T-helper 1 cell (primary cell): ENCODE results near the gene MMRN2.
"Not testable (repeated sequence)": the region's sequence is repeated elsewhere in the genome, so short reads cannot be mapped to it uniquely, and the experiment has no call there.

ENCODE experiments used
- DNase-seq, 5 donors: peaks; one replicate each; pipeline ENCODE4 v3.0.0-alpha.2; 2012 to 2020
- total RNA-seq, 4 donors: gene quantifications; one replicate each; lab custom pipeline; 2026; lab: John Stamatoyannopoulos, UW

The MMRN2 gene, protein sequence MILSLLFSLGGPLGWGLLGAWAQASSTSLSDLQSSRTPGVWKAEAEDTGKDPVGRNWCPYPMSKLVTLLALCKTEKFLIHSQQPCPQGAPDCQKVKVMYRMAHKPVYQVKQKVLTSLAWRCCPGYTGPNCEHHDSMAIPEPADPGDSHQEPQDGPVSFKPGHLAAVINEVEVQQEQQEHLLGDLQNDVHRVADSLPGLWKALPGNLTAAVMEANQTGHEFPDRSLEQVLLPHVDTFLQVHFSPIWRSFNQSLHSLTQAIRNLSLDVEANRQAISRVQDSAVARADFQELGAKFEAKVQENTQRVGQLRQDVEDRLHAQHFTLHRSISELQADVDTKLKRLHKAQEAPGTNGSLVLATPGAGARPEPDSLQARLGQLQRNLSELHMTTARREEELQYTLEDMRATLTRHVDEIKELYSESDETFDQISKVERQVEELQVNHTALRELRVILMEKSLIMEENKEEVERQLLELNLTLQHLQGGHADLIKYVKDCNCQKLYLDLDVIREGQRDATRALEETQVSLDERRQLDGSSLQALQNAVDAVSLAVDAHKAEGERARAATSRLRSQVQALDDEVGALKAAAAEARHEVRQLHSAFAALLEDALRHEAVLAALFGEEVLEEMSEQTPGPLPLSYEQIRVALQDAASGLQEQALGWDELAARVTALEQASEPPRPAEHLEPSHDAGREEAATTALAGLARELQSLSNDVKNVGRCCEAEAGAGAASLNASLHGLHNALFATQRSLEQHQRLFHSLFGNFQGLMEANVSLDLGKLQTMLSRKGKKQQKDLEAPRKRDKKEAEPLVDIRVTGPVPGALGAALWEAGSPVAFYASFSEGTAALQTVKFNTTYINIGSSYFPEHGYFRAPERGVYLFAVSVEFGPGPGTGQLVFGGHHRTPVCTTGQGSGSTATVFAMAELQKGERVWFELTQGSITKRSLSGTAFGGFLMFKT
- 0 reads per million in 4 donors for total RNA-seq

GRCh38 chr10:86957471-86958115 lies at the start of gene MMRN2:
Gene MMRN2, minus strand, starts transcription at chr10:86957615. Its CDS starts 74 bp downstream, at chr10:86957541.
- no peak for DNase-seq

DNA sequence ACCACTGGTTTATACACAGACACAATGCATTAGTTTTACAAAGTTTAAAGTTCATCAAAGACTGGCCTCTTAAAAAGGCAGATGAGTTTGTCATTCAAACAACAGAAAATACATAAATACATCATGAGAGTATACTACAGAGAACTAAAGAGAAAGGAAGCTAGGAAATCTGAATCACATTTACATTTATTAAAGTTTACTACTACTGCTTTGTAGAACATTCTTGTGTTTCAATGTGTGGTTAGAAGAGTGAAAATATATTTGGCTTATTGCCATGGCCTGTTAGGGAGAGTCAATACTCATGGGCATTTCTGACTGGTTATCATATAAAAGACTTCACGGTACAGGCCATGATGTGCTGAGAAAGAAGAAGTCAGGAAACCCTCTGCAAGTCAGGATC lies 49.7 kb upstream of the MMRN2 start:
- not testable (repeated sequence) for DNase-seq

DNA sequence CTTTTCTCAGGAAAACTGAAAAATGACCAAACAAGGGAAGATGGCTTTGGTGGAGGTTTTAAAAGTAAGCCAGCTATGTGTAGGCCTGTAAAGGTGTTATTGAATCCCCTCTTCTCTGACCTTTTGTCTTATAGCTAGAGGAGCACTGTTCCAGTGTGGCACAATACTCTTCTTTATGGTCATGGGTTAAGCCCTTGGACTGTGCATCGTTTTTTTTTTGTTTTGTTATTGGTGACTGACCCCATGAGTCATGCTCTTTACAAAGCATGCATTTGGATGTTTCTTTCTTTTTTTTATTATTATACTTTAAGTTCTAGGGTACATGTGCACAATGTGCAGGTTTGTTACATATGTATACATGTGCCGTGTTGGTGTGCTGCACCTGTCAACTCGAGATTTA lies 43.1 kb upstream of the MMRN2 start:
- no peak for DNase-seq

- DNase-seq: not testable (repeated sequence)
These were observed 42.5 kb upstream of the MMRN2 start for GRCh38 chr10:86999802-87000403.

DNA sequence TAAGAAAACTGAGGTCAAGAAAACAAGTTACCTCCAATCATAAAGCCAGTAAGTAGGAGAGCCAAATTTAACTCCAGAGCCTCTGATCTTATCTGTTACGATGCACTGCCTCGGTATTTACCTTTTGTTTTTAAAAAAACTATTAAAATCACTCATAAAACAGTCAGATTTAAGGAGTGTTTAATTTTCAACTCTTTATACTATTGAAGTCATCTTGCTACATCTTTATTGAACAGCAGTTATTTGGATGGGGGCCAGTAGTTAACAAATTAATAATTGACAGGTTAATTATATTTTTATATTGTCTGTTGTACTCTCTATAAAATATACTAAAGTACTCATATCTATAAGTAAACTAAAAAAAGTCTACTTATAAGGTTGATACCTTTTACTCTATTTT lies 35.5 kb upstream of the MMRN2 start:
- DNase-seq: no peak

DNA sequence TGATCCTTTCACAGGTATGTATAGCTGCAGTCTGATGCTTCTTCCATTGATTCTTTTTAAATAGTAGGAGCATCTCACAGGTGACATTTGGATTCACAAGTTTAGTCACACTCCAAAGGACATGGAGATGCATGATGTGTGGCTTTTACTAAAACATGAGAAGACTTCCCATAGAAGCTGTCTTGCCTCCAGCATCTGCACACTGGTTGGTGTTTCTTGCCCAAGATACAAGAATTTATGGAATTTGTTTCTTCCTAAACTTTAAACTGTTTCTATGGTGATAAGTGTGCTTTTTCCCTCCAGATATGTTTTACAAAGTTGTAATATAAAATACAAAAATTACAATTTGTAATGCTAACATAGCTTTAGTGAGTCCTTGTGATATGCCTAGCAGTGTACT lies 35.0 kb upstream of the MMRN2 start:
- DNase-seq: no peak

GRCh38 chr10:86991362-86991761 lies 33.9 kb upstream of the MMRN2 start:
- DNase-seq: not testable (repeated sequence)

DNA sequence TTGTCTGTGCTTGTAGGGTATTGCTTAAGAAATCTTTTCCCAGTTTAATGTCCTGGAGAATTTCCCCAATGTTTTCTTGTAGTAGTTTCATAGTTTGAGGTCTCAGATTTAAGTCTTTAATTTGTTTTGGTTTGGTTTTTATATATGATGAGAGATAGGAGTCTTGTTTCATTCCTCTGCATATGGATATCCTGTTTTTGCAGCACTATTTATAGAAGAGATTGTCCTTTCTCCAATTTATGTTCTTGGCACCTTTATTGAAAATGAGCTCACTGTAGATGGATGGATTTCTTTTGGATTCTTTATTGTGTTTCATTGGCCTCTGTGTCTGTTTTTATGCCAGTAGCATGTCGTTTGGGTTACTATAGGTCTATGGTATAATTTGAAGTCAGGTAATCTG lies 31.1 kb upstream of the MMRN2 start:
- no peak for DNase-seq

DNA sequence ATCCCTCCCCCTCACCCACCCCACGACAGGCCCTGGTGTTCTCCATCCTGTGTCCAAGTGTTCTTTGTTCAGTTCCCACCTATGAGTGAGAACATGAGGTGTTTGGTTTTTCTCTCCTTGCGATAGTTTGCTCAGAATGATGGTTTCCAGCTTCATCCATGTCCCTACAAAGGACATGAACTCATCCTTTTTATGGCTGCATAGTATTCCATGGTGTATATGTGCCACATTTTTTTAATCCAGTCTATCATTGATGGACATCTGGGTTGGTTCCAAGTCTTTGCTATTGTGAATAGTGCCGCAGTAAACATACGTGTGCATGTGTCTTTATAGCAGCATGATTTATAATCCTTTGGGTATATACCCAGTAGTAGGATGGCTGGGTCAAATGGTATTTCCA lies 27.1 kb upstream of the MMRN2 start:
- not testable (repeated sequence) for DNase-seq

DNA sequence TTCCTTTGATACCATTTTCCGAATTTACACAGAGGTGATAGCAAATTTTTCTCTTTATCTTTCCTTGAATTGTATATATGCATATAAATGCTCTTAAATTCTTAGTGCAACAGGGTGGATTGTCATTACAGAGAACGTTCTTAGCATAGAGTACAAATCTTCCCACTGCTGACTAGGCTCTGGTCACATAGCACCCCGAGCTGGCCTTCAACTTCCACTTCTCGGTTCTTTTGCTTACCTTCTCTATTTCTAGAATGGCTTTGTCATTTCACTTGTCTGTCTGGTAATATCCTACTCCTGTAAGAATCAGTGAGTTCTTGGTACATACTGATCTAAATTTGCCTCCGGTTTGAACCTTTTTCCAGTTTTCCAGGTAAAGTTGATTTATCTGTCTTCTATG lies 24.3 kb upstream of the MMRN2 start:
- DNase-seq: no peak

DNA sequence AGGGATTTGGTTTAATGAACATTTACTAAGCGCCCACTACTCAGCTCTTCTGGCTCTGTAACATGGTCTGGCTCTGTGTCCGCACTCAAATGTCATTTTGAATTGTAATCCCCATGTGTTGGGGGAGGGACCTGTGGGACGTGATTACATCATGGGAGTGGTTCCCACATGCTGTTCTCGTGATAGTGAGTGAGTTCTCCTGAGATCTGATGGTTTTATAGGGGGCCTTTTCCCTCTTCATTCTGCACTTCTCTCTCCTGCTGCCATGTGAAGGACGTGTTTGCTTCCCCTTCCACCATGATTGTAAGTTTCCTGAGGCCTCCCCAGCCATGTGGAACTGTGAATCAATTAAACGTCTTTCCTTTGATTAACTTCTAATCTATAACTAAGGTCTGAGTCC lies 23.6 kb upstream of the MMRN2 start:
- not testable (repeated sequence) for DNase-seq

DNA sequence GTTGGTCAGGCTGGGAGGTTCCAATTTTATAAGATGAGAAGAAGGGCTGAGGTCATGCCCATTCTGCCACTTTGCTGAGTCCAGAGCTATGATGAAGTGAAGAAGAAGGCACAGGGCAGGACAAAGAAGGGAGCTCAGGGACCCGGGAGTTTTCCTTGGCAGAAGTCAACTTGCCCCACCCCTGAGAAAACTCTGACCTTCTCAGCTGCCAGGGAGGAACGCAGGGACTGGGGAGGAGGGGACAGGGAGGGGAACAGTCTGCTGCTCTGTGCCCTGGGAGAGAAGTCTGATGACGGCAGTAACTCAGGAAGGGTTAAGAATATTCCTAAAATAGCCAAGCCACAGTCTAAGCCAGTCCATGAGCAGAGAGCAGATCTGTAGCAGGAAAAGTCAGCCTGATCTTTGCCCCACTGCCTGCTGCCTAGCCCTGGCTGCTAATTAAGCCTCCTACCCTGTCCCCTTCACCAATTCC lies 22.6 kb upstream of the MMRN2 start:
- no peak for DNase-seq

DNA sequence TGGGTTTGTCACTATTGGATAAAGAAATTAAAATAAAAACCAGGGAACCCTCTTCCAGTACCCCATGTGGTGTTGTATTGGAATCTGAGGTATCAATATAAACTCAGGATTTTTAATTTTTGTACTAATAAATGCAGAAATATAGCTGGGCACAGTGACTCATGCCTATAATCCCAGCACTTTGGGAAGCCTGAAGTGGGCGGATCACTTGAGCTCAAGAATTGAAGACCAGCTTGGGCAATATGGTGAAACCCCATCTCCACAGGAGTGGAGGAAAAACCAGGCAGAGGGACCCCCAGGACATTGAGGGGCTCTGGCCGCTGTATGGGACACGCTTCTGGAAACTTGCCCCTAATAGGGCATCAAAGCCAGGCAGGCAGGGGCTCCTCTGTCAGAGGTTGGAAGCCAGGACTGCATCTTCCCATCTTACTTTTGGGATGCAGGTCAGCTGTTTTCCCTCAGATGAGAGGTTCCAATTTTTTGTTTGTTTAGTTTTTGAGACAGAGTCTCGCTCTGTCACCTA lies 21.9 kb upstream of the MMRN2 start:
- DNase-seq: no peak

DNA sequence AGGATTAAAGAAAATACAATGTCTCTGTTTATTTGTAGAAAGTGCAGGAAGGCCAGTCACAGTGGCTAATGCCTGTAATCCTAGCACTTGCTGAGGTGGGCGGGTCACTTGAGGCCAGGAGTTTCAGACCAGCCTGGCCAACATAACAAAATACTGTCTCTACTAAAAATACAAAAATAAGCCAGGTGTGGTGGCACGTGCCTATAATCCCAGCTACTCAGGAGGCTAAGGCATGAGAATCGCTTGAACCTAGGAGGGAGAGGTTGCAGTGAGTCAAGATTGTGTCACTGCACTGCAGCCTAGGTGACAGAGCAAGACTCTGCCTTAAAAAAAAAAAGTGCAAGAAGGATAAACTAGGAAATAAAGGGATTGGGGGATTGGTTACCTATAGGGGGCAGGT lies 21.0 kb upstream of the MMRN2 start:
- DNase-seq: not testable (repeated sequence)

DNA sequence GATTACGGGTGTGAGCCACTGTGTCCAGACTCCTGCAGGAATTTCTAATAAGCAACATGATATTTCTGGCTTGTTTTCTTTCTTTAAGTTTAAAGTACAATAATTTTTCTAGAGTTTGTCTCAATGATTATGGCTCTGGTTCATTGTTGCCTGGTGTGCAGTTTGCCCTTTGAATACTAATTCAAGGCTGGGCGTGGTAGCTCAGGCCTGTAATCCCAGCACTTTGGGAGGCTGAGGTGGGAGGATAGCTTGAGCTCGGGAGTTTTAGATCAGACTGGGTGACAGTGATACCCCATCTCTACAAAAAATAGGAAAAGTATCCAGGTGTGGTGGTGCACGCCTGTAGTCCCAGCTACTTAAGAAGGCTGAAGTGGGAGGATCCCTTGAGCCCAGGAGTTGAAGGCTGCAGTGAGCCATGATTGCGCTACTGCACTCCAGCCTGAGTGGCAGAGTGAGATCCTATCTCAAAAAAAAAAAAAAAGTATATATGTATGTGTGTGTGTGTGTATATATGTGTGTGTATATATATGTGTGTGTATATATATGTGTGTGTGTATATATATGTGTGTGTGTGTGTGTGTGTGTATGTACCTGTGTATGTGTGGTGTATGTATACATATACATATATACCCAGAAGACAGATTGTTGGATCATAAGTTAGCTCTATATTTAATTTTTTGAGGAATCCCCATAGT lies 19.1 kb upstream of the MMRN2 start:
- DNase-seq: no peak

DNA sequence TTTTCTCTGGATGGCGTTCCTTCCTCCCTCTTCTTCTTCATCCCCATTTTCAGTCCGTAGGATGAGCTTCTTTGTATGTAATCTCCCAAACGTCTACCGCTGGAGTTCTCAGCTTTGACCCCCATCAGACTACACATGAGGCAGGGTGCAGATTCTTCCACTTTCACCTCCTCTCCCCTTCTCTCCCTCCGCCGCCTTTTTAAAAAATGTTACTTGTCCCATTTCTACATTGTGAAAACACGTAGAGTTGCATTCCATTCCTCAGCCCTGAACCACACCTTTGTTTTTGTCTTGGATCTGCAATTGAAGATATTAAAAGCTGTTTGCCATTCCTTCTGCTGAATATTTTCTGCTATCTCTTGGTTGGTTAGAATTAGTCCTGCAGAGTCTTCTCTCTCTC lies 17.1 kb upstream of the MMRN2 start:
- no peak for DNase-seq

DNA sequence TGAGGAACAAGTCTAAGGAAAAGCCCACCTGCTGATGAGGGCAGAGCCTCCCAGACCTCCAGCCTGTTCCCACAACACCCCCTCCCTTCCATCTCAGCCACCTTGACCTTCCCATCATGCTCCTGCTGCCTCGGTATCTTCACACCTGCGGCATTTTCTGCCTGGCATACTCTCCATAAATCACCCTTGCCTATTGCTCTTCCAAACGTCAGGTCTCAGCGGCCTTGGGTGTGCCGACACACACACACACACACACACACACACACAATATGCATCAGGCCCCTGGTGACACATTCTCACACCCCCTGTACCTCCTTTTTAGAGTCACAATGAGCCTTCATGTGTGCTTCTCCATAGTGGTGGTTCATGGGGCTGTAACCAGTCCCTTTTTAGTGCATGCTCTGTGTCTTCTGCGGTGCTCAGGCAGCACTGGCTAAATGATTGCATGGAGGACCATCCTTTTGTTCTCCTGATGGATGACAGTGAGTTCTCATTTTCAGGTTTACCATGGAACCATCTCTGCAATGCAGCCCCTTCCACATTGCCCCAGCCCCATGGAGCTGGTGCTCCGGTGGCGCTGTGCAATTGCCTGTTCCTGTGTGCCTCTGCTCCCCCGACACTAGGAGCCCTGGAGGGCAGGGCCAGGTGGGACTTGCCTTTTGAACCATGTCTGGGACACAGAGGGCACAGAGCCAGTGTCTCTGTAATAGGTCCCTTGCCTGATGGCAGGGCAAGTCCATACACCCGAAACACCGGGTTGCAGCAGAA lies 15.4 kb upstream of the MMRN2 start:
- no peak for DNase-seq

DNA sequence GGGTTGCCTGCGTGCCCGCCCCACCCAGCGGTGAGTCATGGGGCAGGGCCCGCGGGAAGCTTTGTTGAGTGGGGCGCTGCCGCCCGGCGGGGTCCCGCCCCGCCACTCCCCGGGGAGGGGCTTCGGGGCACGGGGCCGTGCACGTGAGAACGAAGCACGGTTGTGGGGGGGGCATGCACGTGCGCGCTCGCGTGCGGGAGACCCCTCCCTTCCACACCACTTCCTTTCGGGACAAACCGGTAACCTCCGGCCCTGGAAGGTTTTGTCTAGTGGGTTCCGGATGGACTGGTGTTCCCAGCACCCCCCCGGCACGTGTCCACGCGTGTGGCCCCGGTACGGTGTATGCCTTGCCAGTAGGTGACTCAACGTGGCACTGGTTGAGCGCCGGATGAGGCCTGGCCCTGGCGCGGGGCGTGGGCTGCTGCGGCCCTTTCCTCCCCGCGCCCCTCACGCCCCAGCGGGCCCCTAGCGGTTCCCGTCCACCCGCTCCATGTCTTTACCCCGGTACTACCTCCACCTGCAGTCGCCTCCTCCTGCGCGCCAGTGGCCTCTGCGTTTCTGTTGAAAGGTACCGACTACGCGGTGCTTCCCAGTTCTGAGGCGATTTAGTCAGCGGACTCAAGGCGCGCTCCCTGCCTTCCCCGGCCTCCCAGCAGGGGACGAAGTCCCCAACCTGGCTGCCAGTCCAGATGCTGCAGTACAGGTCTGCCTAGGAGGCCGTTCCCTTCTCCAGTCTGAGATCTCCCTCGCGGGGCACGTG lies 14.0 kb upstream of the MMRN2 start:
- peak; percentile 79 to 90 (median 87) for DNase-seq

DNA sequence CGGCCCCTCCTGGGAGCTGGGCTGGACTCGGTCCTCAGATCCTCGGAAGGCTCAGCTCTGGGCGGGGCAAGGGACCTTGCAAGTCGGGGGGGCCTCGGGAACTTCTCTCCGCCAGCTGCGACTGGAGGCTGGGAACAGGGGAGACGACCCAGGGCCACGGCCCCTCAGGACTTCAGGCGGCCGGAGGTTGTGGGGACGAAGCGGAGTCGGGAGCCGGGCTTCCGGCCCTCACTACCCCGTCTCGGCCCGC lies 13.5 kb upstream of the MMRN2 start:
- no peak for DNase-seq
